B cell (primary cell): ENCODE measurements around the gene PRKN. TPM values are rescaled to one million over a fixed set of nuclear protein-coding genes. Genes with fewer than 3 reads are reported as not detected.

Source experiments
- ATAC-seq: fragments of 200-7000 bp; cut with Tn5 transposase; one replicate; pipeline ENCODE4 v1.10.0; 2021; ENCODE audit warnings: low read depth, mild to moderate bottlenecking, moderate number of reproducible peaks, moderate library complexity
- CTCF ChIA-PET: fragments of 350-600 bp; sonication (Branson Sonifier 250); formaldehyde crosslinking; loops from one replicate; lab custom pipeline; 2021; ENCODE audit warnings: antibody characterized with exemption, inconsistent platforms; lab: Charles Lee
- POLR2A ChIA-PET: fragments of 350-600 bp; sonication (Branson Sonifier 250); formaldehyde crosslinking; loops from one replicate; lab custom pipeline; 2021; ENCODE audit warnings: antibody characterized with exemption; lab: Charles Lee
- DNase-seq: peaks from one replicate; pipeline ENCODE4 v3.0.0; 2013
- H2AFZ ChIP-seq: 2 replicates; pipeline ENCODE4 v1.6.1; 2012; ENCODE audit warnings: mild to moderate bottlenecking, low read depth, low read length; ENCODE audit not compliant: insufficient read depth, poor library complexity, severe bottlenecking
- H3K27ac ChIP-seq, 2 donors: 1 replicate in 1 of 2; 2 replicates in 1 of 2; pipeline ENCODE4 v1.5.1; 2012 to 2013; ENCODE audit warnings: low read length in 2 of 2, mild to moderate bottlenecking in 2 of 2, moderate library complexity in 1 of 2
- H3K27me3 ChIP-seq, 4 experiments: fragments of 200-600 bp in 1 of 4; sonication (generic) in 1 of 4; replicated peaks in 1 of 4; 1 replicate in 2 of 4; 2 replicates in 2 of 4; pipeline versions ENCODE4 v1.6.1 to v1.7.0; 2013 to 2016; ENCODE audit warnings: low read length in 3 of 4, mild to moderate bottlenecking in 2 of 4, mixed read lengths in 1 of 4, moderate library complexity in 1 of 4; ENCODE audit not compliant: insufficient read depth in 4 of 4, control insufficient read depth in 3 of 4; ENCODE audit errors: control extremely low read depth in 1 of 4
- H3K36me3 ChIP-seq, 2 experiments: replicated peaks in 1 of 2; 1 replicate in 1 of 2; 2 replicates in 1 of 2; pipeline versions ENCODE4 v1.6.1 to v1.7.1; 2013; ENCODE audit warnings: low read length in 1 of 2; ENCODE audit not compliant: insufficient read depth in 2 of 2, control insufficient read depth in 1 of 2; ENCODE audit errors: control extremely low read depth in 1 of 2, extremely low read depth in 1 of 2
- H3K4me1 ChIP-seq, 2 donors: fragments of 200-600 bp in 1 of 2; sonication (generic) in 1 of 2; 1 replicate in 1 of 2; 2 replicates in 1 of 2; pipeline versions ENCODE4 v1.5.1 to v1.6.1; 2013 to 2017; ENCODE audit warnings: low read length in 2 of 2; ENCODE audit not compliant: control insufficient read depth in 2 of 2, insufficient read depth in 2 of 2
- H3K4me2 ChIP-seq: replicated peaks from 2 replicates; pipeline ENCODE3; 2012; ENCODE audit warnings: mild to moderate bottlenecking, low read depth, low read length; ENCODE audit not compliant: poor library complexity, severe bottlenecking
- H3K4me3 ChIP-seq, 5 experiments: fragments of 200-600 bp in 1 of 5; sonication (generic) in 1 of 5; 1 replicate in 3 of 5; 2 replicates in 2 of 5; pipeline versions ENCODE4 v1.5.1 to v1.7.0; 2011 to 2016; ENCODE audit warnings: low read length in 4 of 5, mild to moderate bottlenecking in 4 of 5, low read depth in 2 of 5, control low read depth in 1 of 5, moderate library complexity in 1 of 5; ENCODE audit not compliant: insufficient read depth in 1 of 5; ENCODE audit errors: control extremely low read depth in 1 of 5, extremely low read depth in 1 of 5
- H3K79me2 ChIP-seq: fragments of 200-600 bp; sonication (generic); one replicate; pipeline ENCODE4 v1.6.0; 2016; ENCODE audit warnings: low read length; ENCODE audit not compliant: control insufficient read depth, insufficient read depth
- H3K9ac ChIP-seq: fragments of 200-600 bp; sonication (generic); 2 replicates; pipeline ENCODE4 v1.6.1; 2017; ENCODE audit warnings: mild to moderate bottlenecking, low read length, moderate library complexity
- H3K9me3 ChIP-seq, 3 donors: one replicate each; pipeline versions ENCODE4 v1.6.1 to v1.7.1; 2013; ENCODE audit warnings: low read length in 2 of 3; ENCODE audit not compliant: control insufficient read depth in 2 of 3, insufficient read depth in 1 of 3; ENCODE audit errors: control extremely low read depth in 1 of 3
- H4K20me1 ChIP-seq: 2 replicates; pipeline ENCODE4 v1.6.0; 2012; ENCODE audit warnings: mild to moderate bottlenecking, low read length; ENCODE audit not compliant: insufficient read depth, control insufficient read depth, poor library complexity, severe bottlenecking
- H3K27ac Mint-ChIP-seq: one replicate; pipeline ENCODE4 v1.8.0; 2021; ENCODE audit warnings: mixed read lengths
- H3K27me3 Mint-ChIP-seq: one replicate; pipeline ENCODE4 v1.8.0; 2021; ENCODE audit warnings: mixed read lengths
- H3K4me1 Mint-ChIP-seq: one replicate; pipeline ENCODE4 v1.8.0; 2021; ENCODE audit warnings: mixed read lengths
- H3K4me3 Mint-ChIP-seq: one replicate; pipeline ENCODE4 v1.8.0; 2021; ENCODE audit warnings: mixed read lengths
- H3K9me3 Mint-ChIP-seq: one replicate; pipeline ENCODE4 v1.8.0; 2022; ENCODE audit warnings: mixed read lengths; ENCODE audit not compliant: insufficient read depth
- EZH2 ChIP-seq: IDR thresholded peaks from 2 replicates; pipeline ENCODE4 v1.6.1; 2012; ENCODE audit warnings: borderline replicate concordance, low read depth, mild to moderate bottlenecking, moderate library complexity, low read length; ENCODE audit not compliant: insufficient read depth, poor library complexity, severe bottlenecking
- WGBS: methylation state at CpG from one replicate; pipeline ENCODE4 v1.1.5; 2013; ENCODE audit warnings: missing lambda C conversion rate; ENCODE audit not compliant: insufficient coverage; 5-methylcytosine and 5-hydroxymethylcytosine counted together
- intact Hi-C: fragments of 100-400 bp; cut with micrococcal nuclease; formaldehyde crosslinking; loops from one replicate; pipeline ENCODE4 v1.10.0; 2022
- polyA plus RNA-seq: library from polyadenylated mRNA; depleted of rRNA; stranded (reverse); fragments of >200 nt; gene quantifications from 2 replicates; pipeline ENCODE4 v1.2.3, GENCODE V29; 2012
- total RNA-seq, 2 donors: library from RNA; stranded (reverse); fragments of 120-200 nt in 1 of 2; gene quantifications; 1 replicate in 1 of 2; 2 replicates in 1 of 2; pipeline versions ENCODE4 v1.2.3 to v1.2.4, GENCODE V29; 2013 to 2022
- TF ChIP-seq, protein P1 (sequence below): fragments of 200-600 bp; IDR thresholded peaks from one replicate; pipeline ENCODE4 v1.8.0; 2022; ENCODE audit warnings: antibody characterized with exemption, mild to moderate bottlenecking

Gene PRKN
- total and polyA plus RNA-seq, 2 donors (not counting 1 experiment from before 2014, with no cell fraction given) = 1.6 to 6.2 TPM

DNA sequence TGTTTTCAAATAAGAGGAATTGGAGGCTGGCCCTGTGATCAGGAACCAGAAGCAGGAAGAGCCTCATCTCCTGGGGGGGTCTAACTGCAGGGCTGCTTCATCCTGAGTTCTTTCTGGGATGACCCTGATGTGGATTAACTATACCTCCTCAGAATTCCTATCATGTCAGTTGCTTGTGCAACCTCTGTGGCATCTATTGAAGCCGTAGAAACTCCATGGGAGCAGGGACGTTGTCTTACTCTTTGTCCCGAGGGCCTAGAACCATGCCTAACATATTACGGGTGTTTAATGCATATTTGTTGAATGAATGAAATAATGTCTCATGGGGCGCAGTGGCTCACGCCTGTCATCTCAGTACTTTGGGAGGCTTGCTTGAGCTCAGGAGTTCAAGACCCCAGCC lies 1343.6 kb downstream of the PRKN start:
- intact Hi-C loops = no loop called here
- no peak overlapping the region for H3K4me3 Mint-ChIP-seq
- Histone ChIP-seq H3K9ac (no peak overlapping the region), H3K9me3 (peaks cover 0 to 7% (median 0%) of the 10 kb centered on the region in 3 donors), H3K27ac (no peak overlapping the region), H2AFZ (no peak overlapping the region), H4K20me1 (no peaks in the 10 kb centered on the region), H3K4me1 (no peaks in the 10 kb centered on the region), H3K4me3 (no peak overlapping the region), H3K27me3 (no peaks in the 10 kb centered on the region), H3K36me3 (no peaks in the 10 kb centered on the region), H3K4me2 (no peak overlapping the region), H3K79me2 (no peaks in the 10 kb centered on the region)
- CTCF ChIA-PET = interaction anchor here (1.7 kb wide), 1 partner anchor 10 kb away, joined by 6 read pairs; no protein-coding TSS in a partner anchor
- POLR2A ChIA-PET = no interaction called here
- TF ChIP-seq, protein P1, sequence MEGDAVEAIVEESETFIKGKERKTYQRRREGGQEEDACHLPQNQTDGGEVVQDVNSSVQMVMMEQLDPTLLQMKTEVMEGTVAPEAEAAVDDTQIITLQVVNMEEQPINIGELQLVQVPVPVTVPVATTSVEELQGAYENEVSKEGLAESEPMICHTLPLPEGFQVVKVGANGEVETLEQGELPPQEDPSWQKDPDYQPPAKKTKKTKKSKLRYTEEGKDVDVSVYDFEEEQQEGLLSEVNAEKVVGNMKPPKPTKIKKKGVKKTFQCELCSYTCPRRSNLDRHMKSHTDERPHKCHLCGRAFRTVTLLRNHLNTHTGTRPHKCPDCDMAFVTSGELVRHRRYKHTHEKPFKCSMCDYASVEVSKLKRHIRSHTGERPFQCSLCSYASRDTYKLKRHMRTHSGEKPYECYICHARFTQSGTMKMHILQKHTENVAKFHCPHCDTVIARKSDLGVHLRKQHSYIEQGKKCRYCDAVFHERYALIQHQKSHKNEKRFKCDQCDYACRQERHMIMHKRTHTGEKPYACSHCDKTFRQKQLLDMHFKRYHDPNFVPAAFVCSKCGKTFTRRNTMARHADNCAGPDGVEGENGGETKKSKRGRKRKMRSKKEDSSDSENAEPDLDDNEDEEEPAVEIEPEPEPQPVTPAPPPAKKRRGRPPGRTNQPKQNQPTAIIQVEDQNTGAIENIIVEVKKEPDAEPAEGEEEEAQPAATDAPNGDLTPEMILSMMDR = no peak
- no peak for TF ChIP-seq EZH2
- H3K27ac Mint-ChIP-seq = no peak overlapping the region
- H3K4me1 Mint-ChIP-seq = no peaks in the 10 kb centered on the region
- ATAC-seq = no peak
- no peaks in the 10 kb centered on the region for H3K27me3 Mint-ChIP-seq
- WGBS = 97% methylated on average over 6 of the region's 6 CpGs
- H3K9me3 Mint-ChIP-seq = peaks cover 5% of the 10 kb centered on the region
- no peak for DNase-seq

DNA sequence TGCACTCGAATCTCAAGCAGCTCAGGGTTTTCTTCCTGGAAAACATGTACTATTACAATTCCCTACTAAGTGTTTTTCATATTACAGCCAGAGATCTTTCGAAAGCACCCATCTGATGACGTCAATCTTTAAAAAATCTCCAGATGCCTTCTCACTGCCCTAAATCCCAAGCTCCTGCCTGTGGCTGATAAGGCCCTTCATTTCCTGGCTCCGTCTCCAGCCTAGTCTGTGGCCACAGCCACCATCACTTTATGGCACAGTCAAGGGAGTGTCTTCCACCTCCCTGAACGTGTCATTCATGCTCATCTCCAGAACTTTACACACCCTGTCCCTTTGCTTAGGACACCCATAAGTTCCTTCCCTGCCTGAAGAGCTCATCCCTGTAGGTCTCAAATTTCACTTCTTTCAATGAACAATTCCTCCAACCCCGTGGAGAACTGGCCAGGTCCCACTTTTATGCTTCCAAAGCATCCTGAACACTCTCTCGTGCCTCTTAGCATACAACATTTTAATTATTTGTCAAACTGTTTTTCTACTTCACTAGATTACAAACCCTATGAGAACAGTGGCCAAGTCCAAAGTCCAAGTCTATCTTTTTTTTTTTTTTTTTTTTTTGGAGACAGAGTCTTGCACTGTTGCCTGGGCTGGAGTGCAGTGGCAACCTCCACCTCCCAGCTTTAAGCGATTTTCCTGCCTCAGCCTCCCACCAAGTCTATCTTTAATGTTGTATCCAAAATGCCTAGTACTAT lies 1347.6 kb downstream of the PRKN start:
- H3K4me3 ChIP-seq = no peak overlapping the region
- WGBS = 66% methylated on average over 7 of the region's 8 CpGs
- no peaks in the 10 kb centered on the region for H3K9me3 Mint-ChIP-seq

More for the DNA sequence above, 1347.6 kb downstream of the PRKN start:
- no peaks in the 10 kb centered on the region for H3K4me1 Mint-ChIP-seq
- Histone ChIP-seq H4K20me1 (no peaks in the 10 kb centered on the region), H3K27me3 (no peaks in the 10 kb centered on the region), H2AFZ (no peak overlapping the region), H3K4me2 (no peak overlapping the region), H3K79me2 (no peaks in the 10 kb centered on the region), H3K36me3 (no peaks in the 10 kb centered on the region), H3K4me1 (no peaks in the 10 kb centered on the region), H3K9me3 (no peaks in the 10 kb centered on the region), H3K27ac (no peak overlapping the region), H3K9ac (no peak overlapping the region)
- CTCF ChIA-PET = interaction anchor here (0.7 to 0.9 kb wide), 2 partner anchors 448 to 898 kb away, joined by 3 to 4 read pairs; no protein-coding TSS in a partner anchor
- DNase-seq (no peak), ATAC-seq (no peak)
- H3K4me3 Mint-ChIP-seq = no peak overlapping the region
- intact Hi-C loops = loop anchor here (10.0 kb wide), 1 partner anchor 1515 kb away; no protein-coding TSS in a partner anchor
- TF ChIP-seq EZH2 = no peak
- TF ChIP-seq, protein P1 = no peak
- H3K27ac Mint-ChIP-seq = no peak overlapping the region
- POLR2A ChIA-PET = interaction anchor here (0.7 kb wide), 1 partner anchor 301 kb away, joined by 6 read pairs; no protein-coding TSS in a partner anchor
- H3K27me3 Mint-ChIP-seq = peaks cover 3% of the 10 kb centered on the region
